ENCODE results near the gene CFHR3. TPM values are rescaled to one million over a fixed set of nuclear protein-coding genes. Genes with fewer than 3 reads are reported as not detected.
"Not testable (repeated sequence)": the region's sequence is repeated elsewhere in the genome, so short reads cannot be mapped to it uniquely, and the experiment has no call there.

CFHR3 gene
- total RNA-seq, 2 donors from 2014 or later, result 0.81 TPM; not detected in 1

DNA sequence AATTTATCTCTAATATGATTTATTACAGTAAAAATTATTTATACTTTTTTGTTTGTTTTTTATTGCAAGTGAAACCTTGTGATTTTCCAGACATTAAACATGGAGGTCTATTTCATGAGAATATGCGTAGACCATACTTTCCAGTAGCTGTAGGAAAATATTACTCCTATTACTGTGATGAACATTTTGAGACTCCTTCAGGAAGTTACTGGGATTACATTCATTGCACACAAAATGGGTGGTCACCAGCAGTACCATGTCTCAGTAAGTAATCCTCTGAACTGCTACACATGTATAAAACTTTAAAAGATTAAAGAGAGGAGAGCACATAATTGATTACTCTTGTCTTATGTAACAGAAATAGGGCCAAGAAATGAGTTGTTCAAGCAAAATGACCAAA lies 4.5 kb downstream of the CFHR3 start:
- Histone ChIP-seq H3K4me1 (ENCODE audit: control insufficient read depth in 1 of 2, low read depth in 2 of 2) (no peaks in the 10 kb centered on the region), H3K4me3 (no peak overlapping the region), H3K36me3 (no peaks in the 10 kb centered on the region), H3K27me3 (replicated peaks; ENCODE audit: insufficient read depth) (no peaks in the 10 kb centered on the region), H3K9me3 (no peaks in the 10 kb centered on the region), H3K27ac (no peak overlapping the region)
- DNase-seq (ENCODE audit: low spot score) (no peak), ATAC-seq (ENCODE audit: insufficient number of reproducible peaks, low FRiP score, low read depth) (no peak)
- TF ChIP-seq, protein P1, sequence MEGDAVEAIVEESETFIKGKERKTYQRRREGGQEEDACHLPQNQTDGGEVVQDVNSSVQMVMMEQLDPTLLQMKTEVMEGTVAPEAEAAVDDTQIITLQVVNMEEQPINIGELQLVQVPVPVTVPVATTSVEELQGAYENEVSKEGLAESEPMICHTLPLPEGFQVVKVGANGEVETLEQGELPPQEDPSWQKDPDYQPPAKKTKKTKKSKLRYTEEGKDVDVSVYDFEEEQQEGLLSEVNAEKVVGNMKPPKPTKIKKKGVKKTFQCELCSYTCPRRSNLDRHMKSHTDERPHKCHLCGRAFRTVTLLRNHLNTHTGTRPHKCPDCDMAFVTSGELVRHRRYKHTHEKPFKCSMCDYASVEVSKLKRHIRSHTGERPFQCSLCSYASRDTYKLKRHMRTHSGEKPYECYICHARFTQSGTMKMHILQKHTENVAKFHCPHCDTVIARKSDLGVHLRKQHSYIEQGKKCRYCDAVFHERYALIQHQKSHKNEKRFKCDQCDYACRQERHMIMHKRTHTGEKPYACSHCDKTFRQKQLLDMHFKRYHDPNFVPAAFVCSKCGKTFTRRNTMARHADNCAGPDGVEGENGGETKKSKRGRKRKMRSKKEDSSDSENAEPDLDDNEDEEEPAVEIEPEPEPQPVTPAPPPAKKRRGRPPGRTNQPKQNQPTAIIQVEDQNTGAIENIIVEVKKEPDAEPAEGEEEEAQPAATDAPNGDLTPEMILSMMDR (IDR thresholded peaks at IDR 0.05), result no peak

- H3K4me1 ChIP-seq (ENCODE audit: control insufficient read depth in 1 of 2, low read depth in 2 of 2); H3K9me3 ChIP-seq; ATAC-seq (ENCODE audit: insufficient number of reproducible peaks, low FRiP score, low read depth); H3K4me3 ChIP-seq; H3K27ac ChIP-seq; DNase-seq (ENCODE audit: low spot score); H3K36me3 ChIP-seq; H3K27me3 ChIP-seq (replicated peaks; ENCODE audit: insufficient read depth): not testable (repeated sequence)
Observed at GRCh38 chr1:196791252-196791651, 16.6 kb downstream of the CFHR3 start.

DNA sequence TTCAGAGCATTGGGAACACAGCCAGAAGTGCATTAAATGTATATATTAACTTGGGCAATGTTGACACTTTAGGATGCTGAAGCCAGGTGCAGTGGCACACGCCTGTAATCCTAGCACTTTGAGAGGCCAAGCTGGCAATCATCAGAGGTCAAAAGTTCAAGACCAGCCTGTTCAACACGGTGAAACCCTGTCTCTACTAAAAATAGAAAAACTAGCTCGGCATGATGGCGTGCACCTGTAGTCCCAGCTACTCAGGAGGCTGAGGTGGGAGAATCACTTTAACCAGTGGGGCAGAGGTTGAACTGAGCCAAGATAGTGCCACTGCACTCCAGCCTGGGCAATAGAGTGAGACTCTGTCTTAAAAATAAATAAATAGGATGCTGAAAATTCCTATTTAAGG lies 19.5 kb downstream of the CFHR3 start:
- not testable (repeated sequence) for H3K27ac ChIP-seq; H3K27me3 ChIP-seq (replicated peaks; ENCODE audit: insufficient read depth); DNase-seq (ENCODE audit: low spot score); H3K4me3 ChIP-seq; ATAC-seq (ENCODE audit: insufficient number of reproducible peaks, low FRiP score, low read depth); H3K4me1 ChIP-seq (ENCODE audit: control insufficient read depth in 1 of 2, low read depth in 2 of 2); H3K36me3 ChIP-seq; H3K9me3 ChIP-seq

DNA sequence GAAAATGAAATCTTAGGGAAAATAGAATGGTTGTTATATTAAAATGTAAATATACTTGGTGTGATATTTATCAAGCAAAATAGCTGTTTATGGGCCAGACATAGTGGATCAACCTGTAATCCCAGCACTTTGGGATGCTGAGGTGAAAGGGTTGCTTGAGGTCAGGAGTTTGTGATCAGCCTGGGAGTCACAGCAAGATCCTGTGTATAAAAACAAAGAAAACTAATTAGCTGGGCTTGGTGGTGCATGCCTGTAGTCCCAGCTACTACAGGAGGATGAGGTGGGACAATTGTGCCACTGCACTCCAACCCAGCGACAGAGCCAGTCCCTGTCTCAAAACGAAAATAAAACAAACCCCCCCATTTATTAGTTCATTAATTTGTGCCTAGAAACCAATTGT lies 23.3 kb downstream of the CFHR3 start:
- Histone ChIP-seq H3K27me3 (replicated peaks; ENCODE audit: insufficient read depth) (no peaks in the 10 kb centered on the region), H3K9me3 (no peaks in the 10 kb centered on the region), H3K36me3 (no peaks in the 10 kb centered on the region), H3K4me3 (no peak overlapping the region), H3K4me1 (ENCODE audit: control insufficient read depth in 1 of 2, low read depth in 2 of 2) (no peaks in the 10 kb centered on the region), H3K27ac (no peak overlapping the region)
- TF ChIP-seq, protein P1 (IDR thresholded peaks at IDR 0.05), result no peak
- ATAC-seq (ENCODE audit: insufficient number of reproducible peaks, low FRiP score, low read depth), result no peak
- DNase-seq (ENCODE audit: low spot score), result no peak

DNA sequence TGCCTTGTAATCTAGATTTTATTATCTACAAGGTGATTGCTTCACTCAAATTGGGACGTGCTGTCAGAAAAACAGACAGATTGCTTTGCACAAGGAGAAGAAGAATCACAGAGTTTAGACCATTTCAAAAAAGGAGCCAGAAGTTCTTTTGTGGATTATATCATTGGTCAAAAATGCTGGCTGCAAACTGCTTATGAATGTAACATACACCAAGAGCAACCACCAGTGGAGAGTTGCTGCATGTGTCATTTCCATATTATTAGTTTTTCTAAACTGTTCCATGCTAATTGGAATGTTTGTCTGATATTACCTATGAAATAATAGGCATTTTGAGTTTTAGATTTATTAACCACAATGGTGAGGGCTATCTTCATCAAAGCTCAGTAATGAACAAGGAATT lies 27.3 kb downstream of the CFHR3 start:
- H3K27ac ChIP-seq; H3K36me3 ChIP-seq; H3K9me3 ChIP-seq; H3K4me3 ChIP-seq; DNase-seq (ENCODE audit: low spot score); H3K4me1 ChIP-seq (ENCODE audit: control insufficient read depth in 1 of 2, low read depth in 2 of 2); ATAC-seq (ENCODE audit: insufficient number of reproducible peaks, low FRiP score, low read depth); H3K27me3 ChIP-seq (replicated peaks; ENCODE audit: insufficient read depth): not testable (repeated sequence)

DNA sequence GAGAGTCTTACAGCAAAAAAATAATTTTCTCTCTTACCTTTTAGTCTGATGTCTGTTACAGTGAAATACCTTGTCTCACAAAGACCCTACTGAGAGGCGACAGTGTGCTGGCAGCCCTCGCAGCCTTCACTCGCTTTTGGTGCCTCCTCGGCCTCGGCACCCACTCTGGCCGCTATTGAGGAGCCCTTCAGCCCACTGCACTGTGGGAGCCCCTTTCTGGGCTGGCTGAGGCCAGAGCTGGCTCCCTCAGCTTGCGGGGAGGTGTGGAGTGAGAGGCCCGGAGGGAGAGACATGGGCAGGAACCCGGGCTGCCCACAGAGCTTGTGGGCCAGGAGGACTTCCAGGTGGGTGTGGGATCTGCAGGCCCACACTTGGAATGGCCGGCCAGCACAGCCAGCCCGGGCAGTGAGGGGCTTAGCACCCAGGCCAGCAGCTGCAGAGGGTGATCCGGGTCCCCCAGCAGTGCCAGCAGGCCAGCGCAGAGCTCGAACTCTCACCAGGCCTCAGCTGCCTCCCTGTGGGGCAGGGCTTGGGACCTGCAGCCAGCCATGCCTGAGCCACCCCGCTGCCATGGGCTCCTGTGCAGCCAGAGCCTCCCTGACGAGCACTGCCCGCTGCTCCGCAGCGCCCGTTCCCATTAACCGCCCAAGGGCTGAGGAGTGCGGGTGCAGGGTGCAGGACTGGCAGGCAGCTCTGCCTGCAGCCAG lies 34.0 kb downstream of the CFHR3 start:
- TF ChIP-seq, protein P1 (IDR thresholded peaks at IDR 0.05), result no peak
- Histone ChIP-seq H3K9me3 (no peaks in the 10 kb centered on the region), H3K27me3 (replicated peaks; ENCODE audit: insufficient read depth) (no peaks in the 10 kb centered on the region), H3K36me3 (no peaks in the 10 kb centered on the region), H3K27ac (no peak overlapping the region), H3K4me3 (no peak overlapping the region), H3K4me1 (ENCODE audit: control insufficient read depth in 1 of 2, low read depth in 2 of 2) (no peaks in the 10 kb centered on the region)
- DNase-seq (ENCODE audit: low spot score) (no peak), ATAC-seq (ENCODE audit: insufficient number of reproducible peaks, low FRiP score, low read depth) (no peak)

- not testable (repeated sequence) for ATAC-seq (ENCODE audit: insufficient number of reproducible peaks, low FRiP score, low read depth); H3K9me3 ChIP-seq; H3K4me1 ChIP-seq (ENCODE audit: control insufficient read depth in 1 of 2, low read depth in 2 of 2); DNase-seq (ENCODE audit: low spot score); H3K4me3 ChIP-seq; H3K27me3 ChIP-seq (replicated peaks; ENCODE audit: insufficient read depth); H3K36me3 ChIP-seq; H3K27ac ChIP-seq
Observed at GRCh38 chr1:196817442-196817841, 42.8 kb downstream of the CFHR3 start.

- H3K27ac ChIP-seq; H3K4me1 ChIP-seq (ENCODE audit: control insufficient read depth in 1 of 2, low read depth in 2 of 2); H3K4me3 ChIP-seq; H3K36me3 ChIP-seq; ATAC-seq (ENCODE audit: insufficient number of reproducible peaks, low FRiP score, low read depth); H3K27me3 ChIP-seq (replicated peaks; ENCODE audit: insufficient read depth); H3K9me3 ChIP-seq; DNase-seq (ENCODE audit: low spot score): not testable (repeated sequence)
Observed at GRCh38 chr1:196819531-196819930, 44.9 kb downstream of the CFHR3 start, which contains the start of gene CFHR1. Gene CFHR1 (plus strand): TSS chr1:196819731. CDS start chr1:196819845, 114 bp downstream.

DNA sequence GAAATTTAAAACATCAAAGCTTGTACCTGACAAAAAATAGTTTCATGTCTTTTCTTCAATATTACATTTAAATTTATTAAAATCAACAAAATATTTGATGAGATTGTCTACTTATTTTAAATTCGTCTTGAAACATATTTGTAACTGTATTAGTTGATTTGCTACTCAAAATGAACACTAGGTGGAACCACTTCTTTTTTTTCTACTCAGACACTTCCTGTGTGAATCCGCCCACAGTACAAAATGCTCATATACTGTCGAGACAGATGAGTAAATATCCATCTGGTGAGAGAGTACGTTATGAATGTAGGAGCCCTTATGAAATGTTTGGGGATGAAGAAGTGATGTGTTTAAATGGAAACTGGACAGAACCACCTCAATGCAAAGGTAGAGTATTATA lies 53.2 kb downstream of the CFHR3 start:
- not testable (repeated sequence) for DNase-seq (ENCODE audit: low spot score); H3K4me1 ChIP-seq (ENCODE audit: control insufficient read depth in 1 of 2, low read depth in 2 of 2); H3K4me3 ChIP-seq; H3K9me3 ChIP-seq; H3K27me3 ChIP-seq (replicated peaks; ENCODE audit: insufficient read depth); H3K36me3 ChIP-seq; H3K27ac ChIP-seq; ATAC-seq (ENCODE audit: insufficient number of reproducible peaks, low FRiP score, low read depth)

Measured in thoracic aorta (tissue), 2 donors.